Heart right ventricle (tissue), 16 donors: ENCODE measurements around the gene NEAT1. TPM values are rescaled to one million over a fixed set of nuclear protein-coding genes. Genes with fewer than 3 reads are reported as not detected.

Experiments used
- ATAC-seq, 8 donors: fragments of 200-7000 bp; cut with Tn5 transposase; one replicate each; pipeline ENCODE4 v1.9.1; 2020; ENCODE audit warnings: mild to moderate bottlenecking in 8 of 8, moderate library complexity in 8 of 8, moderate number of reproducible peaks in 1 of 8
- DNase-seq, 2 donors: peaks; one replicate each; pipeline ENCODE4 v3.0.0-alpha.2; 2020
- H3K27ac ChIP-seq, 10 donors: fragments of 200-600 bp; sonication (generic) in 2 of 10; one replicate each; pipeline versions ENCODE4 v1.5.0 to v1.8.0; 2020 to 2022; ENCODE audit warnings: mild to moderate bottlenecking in 3 of 10
- H3K27me3 ChIP-seq, 7 donors: fragments of 200-600 bp; one replicate each; pipeline ENCODE4 v1.8.0; 2021 to 2022; ENCODE audit warnings: mild to moderate bottlenecking in 2 of 7
- H3K36me3 ChIP-seq, 9 donors: fragments of 200-600 bp; sonication (generic) in 1 of 9; one replicate each; pipeline versions ENCODE4 v1.5.0 to v1.8.0; 2020 to 2022; ENCODE audit warnings: mild to moderate bottlenecking in 2 of 9
- H3K4me1 ChIP-seq, 9 donors: fragments of 200-600 bp; sonication (generic) in 1 of 9; one replicate each; pipeline versions ENCODE4 v1.5.0 to v1.8.0; 2020 to 2022; ENCODE audit warnings: mild to moderate bottlenecking in 4 of 9
- H3K4me3 ChIP-seq, 10 donors: fragments of 200-600 bp; sonication (generic) in 2 of 10; one replicate each; pipeline versions ENCODE4 v1.5.0 to v1.8.0; 2020 to 2022; ENCODE audit warnings: mild to moderate bottlenecking in 7 of 10, moderate library complexity in 2 of 10
- H3K9me3 ChIP-seq, 11 donors: fragments of 200-600 bp in 10 of 11; sonication (generic) in 2 of 11; one replicate each; pipeline versions ENCODE4 v1.5.0 to v1.8.0; 2013 to 2022; ENCODE audit warnings: mild to moderate bottlenecking in 2 of 11, control low read depth in 1 of 11, moderate library complexity in 1 of 11
- CTCF ChIP-seq, 9 donors: fragments of 200-600 bp; sonication (generic) in 2 of 9; IDR thresholded peaks; one replicate each; pipeline versions ENCODE4 v1.5.0 to v1.8.0; 2021 to 2022; ENCODE audit warnings: antibody characterized with exemption in 9 of 9, mild to moderate bottlenecking in 5 of 9, moderate library complexity in 1 of 9
- WGBS, 2 donors: extraction: QIAGEN DNeasy Blood & Tissue Kit; methylation state at CpG; one replicate each; pipeline ENCODE4 v1.1.7; 2013; ENCODE audit warnings: inconsistent platforms in 1 of 2; 5-methylcytosine and 5-hydroxymethylcytosine counted together
- intact Hi-C, 10 donors: fragments of 100-400 bp; cut with DNase I; formaldehyde crosslinking; loops; one replicate each; pipeline versions ENCODE4 v1.11.1 to v1.14.2; 2022
- polyA plus RNA-seq, 2 donors: library from polyadenylated mRNA; stranded (reverse); fragments of 200-250 nt; gene quantifications; one replicate each; pipeline ENCODE4 v1.2.3, GENCODE V29; 2013
- total RNA-seq, 10 donors: library from RNA; stranded (reverse); fragmentation: NEBNext Ultra II Directional in 3 of 10; extraction: Animal tissue kit (Norgen Biotek cat#: 25700) in 3 of 10; gene quantifications; one replicate each; pipeline versions ENCODE4 v1.2.1 to v1.2.4, GENCODE V29; 2021 to 2023
- donor health status: Arrhythmogenic right ventricular cardiomyopathy.
- donor health status: ischemic (EF 13 %, LVEDD 7.1; RV severe dilation, severe dysfunction).
- donor health status: healthy with polysubstance abuse.
- donor health status: DM: no; HTN: yes; CAD: no.
- donor health status: DM: no; HTN: no; CAD: no.
- donor health status: ischemic (EF 25% LVEDD 6.9; RV normal size, moderate dysfunction).
- donor health status: ischemic (EF 25% LVEDD 5.7; RV mildly dilated, moderate dysfunction).
- donor health status: healthy.
- donor health status: DM: yes; HTN: yes; CAD: no.
- donor health status: Ischemic cardiomyopathy.
- donor health status: ischemic (EF 35%, LVEDD 5.7; RV mildly dilated, moderate dysfunction).
- donor health status: nonischemic (EF 11% LVEDD 7.7; RV severe dilation, severe dysfunction).
- donor health status: DM: yes; HTN: yes; CAD: no.
- donor health status: PGD.
- donor health status: ischemic (EF 29% LVEDD 5.4; RV normal size, mild dysfunction).
- donor health status: nonischemic (EF 23%, LVEDD 6.1; RV moderate dilation, normal function).

NEAT1 gene
- total and polyA plus RNA-seq, 12 donors = 103 to 1,899 (median 432) TPM

GRCh38 chr11:65452806-65453490 is 30.4 kb downstream of the NEAT1 start:
- H3K27ac ChIP-seq = peak overlapping the region in 7 of 10 donors; percentile 2 to 91 (median 41)
- H3K9me3 ChIP-seq = no peaks in the 10 kb centered on the region
- peaks cover 4 to 49% (median 24%) of the 10 kb centered on the region in 9 donors for H3K4me1 ChIP-seq
- H3K36me3 ChIP-seq = no peaks in the 10 kb centered on the region
- no peaks in the 10 kb centered on the region for H3K27me3 ChIP-seq
- no peak overlapping the region for H3K4me3 ChIP-seq
- ATAC-seq = peak in 1 of 8 donors; percentile 14
- intact Hi-C loops = no loop called here
- DNase-seq = no peak
- TF ChIP-seq CTCF (IDR thresholded peaks at IDR 0.05) = no peak
- 51 to 57% methylated on average over 8 of the region's 8 CpGs for WGBS, 2 donors

GRCh38 chr11:65454311-65454695 is 31.7 kb downstream of the NEAT1 start:
- Histone ChIP-seq H3K36me3 (no peaks in the 10 kb centered on the region), H3K27ac (peak overlapping the region; percentile 67 to 91 (median 85)), H3K4me1 (peaks cover 4 to 49% (median 24%) of the 10 kb centered on the region in 9 donors), H3K27me3 (no peaks in the 10 kb centered on the region), H3K9me3 (no peaks in the 10 kb centered on the region), H3K4me3 (peak overlapping the region in 9 of 10 donors; percentile 28 to 65 (median 52))
- intact Hi-C loops = no loop called here
- DNase-seq (no peak), ATAC-seq (peak in 1 of 8 donors; percentile 8)
- 69 to 75% methylated on average over 10 of the region's 10 CpGs for WGBS, 2 donors
- TF ChIP-seq CTCF (IDR thresholded peaks at IDR 0.05) = no peak

GRCh38 chr11:65454696-65455456 is 32.3 kb downstream of the NEAT1 start:
- Histone ChIP-seq H3K27me3 (no peaks in the 10 kb centered on the region), H3K4me1 (peaks cover 4 to 49% (median 24%) of the 10 kb centered on the region in 9 donors), H3K4me3 (peak overlapping the region; percentile 12 to 65 (median 50)), H3K36me3 (no peaks in the 10 kb centered on the region), H3K9me3 (no peaks in the 10 kb centered on the region), H3K27ac (peak overlapping the region; percentile 67 to 91 (median 85))
- intact Hi-C loops = loop anchor here in 1 of 10 donors (5.0 kb wide), 1 partner anchor 78 kb away; no protein-coding TSS in a partner anchor
- peak in 3 of 9 donors; percentile 22 to 39 (median 27) for TF ChIP-seq CTCF (IDR thresholded peaks at IDR 0.05)
- WGBS, 2 donors = 4 to 6% methylated on average over 47 of the region's 47 CpGs
- DNase-seq = peak; percentile 89 to 93
- peak; percentile 91 to 98 (median 97) for ATAC-seq

GRCh38 chr11:65456418-65456817 is 33.8 kb downstream of the NEAT1 start:
- TF ChIP-seq CTCF (IDR thresholded peaks at IDR 0.05) = no peak
- intact Hi-C loops = loop anchor here in 1 of 10 donors (5.0 kb wide), 1 partner anchor 79 kb away; no protein-coding TSS in a partner anchor
- Histone ChIP-seq H3K9me3 (no peaks in the 10 kb centered on the region), H3K4me1 (peaks cover 4 to 49% (median 24%) of the 10 kb centered on the region in 9 donors), H3K27me3 (no peaks in the 10 kb centered on the region), H3K36me3 (no peaks in the 10 kb centered on the region), H3K4me3 (no peak overlapping the region), H3K27ac (no peak overlapping the region)
- WGBS, 2 donors = 94 to 98% methylated on average over 3 of the region's 3 CpGs
- ATAC-seq = no peak
- DNase-seq = no peak
